ENCODE results near the gene CDYL.

DNA sequence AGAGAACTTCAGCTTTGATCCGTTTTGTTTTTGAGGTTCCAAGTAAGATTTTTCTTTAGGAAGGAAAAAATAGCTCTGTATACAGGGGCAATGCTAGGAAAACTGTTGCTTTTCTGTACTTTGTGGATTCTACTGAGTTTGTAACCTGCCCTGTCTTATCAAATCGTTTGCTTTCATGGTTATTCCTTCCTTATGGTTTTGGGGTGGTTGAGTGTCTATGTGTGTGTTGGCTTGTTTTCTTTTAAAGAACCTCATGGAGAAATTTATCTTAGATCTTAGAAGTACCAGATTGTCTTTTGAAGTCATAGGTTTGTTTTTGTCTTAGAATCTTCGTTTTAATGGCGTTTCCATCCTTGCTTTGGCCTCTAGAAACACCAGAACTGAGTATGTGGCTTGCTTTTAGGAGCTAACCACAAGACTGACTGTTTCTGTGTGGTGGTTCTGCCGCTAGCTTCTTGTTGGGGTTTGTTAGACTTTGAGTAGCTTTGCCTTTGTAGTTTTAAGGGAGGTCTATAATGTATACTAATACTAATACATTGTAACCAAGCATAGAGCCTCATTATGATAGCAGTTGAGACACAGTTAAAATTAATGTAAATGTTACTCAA, 140.9 kb downstream of the CDYL start:
- TF ChIP-seq, protein P1, sequence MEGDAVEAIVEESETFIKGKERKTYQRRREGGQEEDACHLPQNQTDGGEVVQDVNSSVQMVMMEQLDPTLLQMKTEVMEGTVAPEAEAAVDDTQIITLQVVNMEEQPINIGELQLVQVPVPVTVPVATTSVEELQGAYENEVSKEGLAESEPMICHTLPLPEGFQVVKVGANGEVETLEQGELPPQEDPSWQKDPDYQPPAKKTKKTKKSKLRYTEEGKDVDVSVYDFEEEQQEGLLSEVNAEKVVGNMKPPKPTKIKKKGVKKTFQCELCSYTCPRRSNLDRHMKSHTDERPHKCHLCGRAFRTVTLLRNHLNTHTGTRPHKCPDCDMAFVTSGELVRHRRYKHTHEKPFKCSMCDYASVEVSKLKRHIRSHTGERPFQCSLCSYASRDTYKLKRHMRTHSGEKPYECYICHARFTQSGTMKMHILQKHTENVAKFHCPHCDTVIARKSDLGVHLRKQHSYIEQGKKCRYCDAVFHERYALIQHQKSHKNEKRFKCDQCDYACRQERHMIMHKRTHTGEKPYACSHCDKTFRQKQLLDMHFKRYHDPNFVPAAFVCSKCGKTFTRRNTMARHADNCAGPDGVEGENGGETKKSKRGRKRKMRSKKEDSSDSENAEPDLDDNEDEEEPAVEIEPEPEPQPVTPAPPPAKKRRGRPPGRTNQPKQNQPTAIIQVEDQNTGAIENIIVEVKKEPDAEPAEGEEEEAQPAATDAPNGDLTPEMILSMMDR (conservative IDR thresholded peaks at IDR 0.05), result no peak
- no peak for TF ChIP-seq EZH2 (IDR thresholded peaks at IDR 0.05; ENCODE audit: low read depth)

Measured in PC-9 (cell line).